ENCODE results near the gene TNFRSF8.

The TNFRSF8 gene

GRCh38 chr1:12188115-12188514 is 125.0 kb downstream of the TNFRSF8 start:
- no peak for DNase-seq (ENCODE audit: low read depth, low spot score)

GRCh38 chr1:12188657-12189327 is 125.7 kb downstream of the TNFRSF8 start:
- DNase-seq (ENCODE audit: low read depth, low spot score) = no peak

GRCh38 chr1:12189328-12189682 is 126.2 kb downstream of the TNFRSF8 start:
- DNase-seq (ENCODE audit: low read depth, low spot score) = no peak

- no peak for DNase-seq (ENCODE audit: low read depth, low spot score)
These were observed 128.3 kb downstream of the TNFRSF8 start for GRCh38 chr1:12191242-12192032.
